HepG2 (cell line): Measurements from ENCODE around the gene NCOR2. TPM values are rescaled to one million over a fixed set of nuclear protein-coding genes. Genes with fewer than 3 reads are reported as not detected.

Experiments used
- ARID5B ChIP-seq: IDR thresholded peaks from 2 replicates; pipeline ENCODE4 v1.4.0; 2020; ENCODE audit warnings: mild to moderate bottlenecking, missing genetic modification reagents
- ATF7 ChIP-seq, 2 experiments: fragments of 450-650 bp in 1 of 2; sonication (generic) in 1 of 2; formaldehyde crosslinking in 1 of 2; IDR thresholded peaks; 2 replicates each; pipeline versions ENCODE4 v1.4.0 to v1.6.1; 2016 to 2020; ENCODE audit warnings: antibody characterized with exemption in 1 of 2, mild to moderate bottlenecking in 1 of 2, missing genetic modification reagents in 1 of 2
- BRCA1 ChIP-seq: sonication (generic); formaldehyde crosslinking; IDR thresholded peaks from 2 replicates; pipeline ENCODE4 v1.4.0; 2020; ENCODE audit warnings: missing genetic modification reagents
- CCDC6 ChIP-seq: sonication (generic); formaldehyde crosslinking; IDR thresholded peaks from 2 replicates; pipeline ENCODE4 v1.8.1; 2022; ENCODE audit warnings: mild to moderate bottlenecking, missing genetic modification reagents, moderate library complexity
- JUN ChIP-seq: sonication (generic); formaldehyde crosslinking; IDR thresholded peaks from 2 replicates; pipeline ENCODE4 v1.4.0; 2020; ENCODE audit warnings: mild to moderate bottlenecking, missing genetic modification reagents
- KDM6A ChIP-seq: IDR thresholded peaks from 2 replicates; pipeline ENCODE4 v1.6.1; 2016; ENCODE audit warnings: low read depth
- NFKB2 ChIP-seq: sonication (generic); formaldehyde crosslinking; IDR thresholded peaks from 2 replicates; pipeline ENCODE4 v1.4.0; 2020; ENCODE audit warnings: missing genetic modification reagents, borderline replicate concordance
- PCBP1 ChIP-seq: fragments of 200-400 bp; formaldehyde crosslinking; IDR thresholded peaks from 2 replicates; pipeline ENCODE4 v1.6.1; 2017; ENCODE audit warnings: mild to moderate bottlenecking, low read depth, low read length, borderline replicate concordance
- RERE ChIP-seq: IDR thresholded peaks from 2 replicates; pipeline ENCODE4 v1.6.1; 2016; ENCODE audit warnings: low read depth, missing genetic modification reagents, missing compliant biosample characterization
- SIN3A ChIP-seq: IDR thresholded peaks from 2 replicates; pipeline ENCODE4 v1.6.1; 2011; ENCODE audit warnings: low read depth, mild to moderate bottlenecking, control low read depth, low read length, borderline replicate concordance
- SNAPC5 ChIP-seq: sonication (generic); formaldehyde crosslinking; IDR thresholded peaks from 2 replicates; pipeline ENCODE4 v1.8.1; 2023; ENCODE audit warnings: mild to moderate bottlenecking, missing genetic modification reagents, borderline replicate concordance
- SP1 ChIP-seq, 2 experiments: fragments of 450-650 bp in 1 of 2; sonication (generic) in 1 of 2; formaldehyde crosslinking in 1 of 2; IDR thresholded peaks; 2 replicates each; pipeline versions ENCODE4 v1.4.0 to v1.6.1; 2016 to 2020; ENCODE audit warnings: missing genetic modification reagents in 1 of 2
- TEAD3 ChIP-seq: optimal IDR thresholded peaks from 2 replicates; pipeline ENCODE3; 2016; ENCODE audit warnings: borderline replicate concordance
- ZBTB44 ChIP-seq: sonication (generic); formaldehyde crosslinking; IDR thresholded peaks from 2 replicates; pipeline ENCODE4 v1.4.0; 2020; ENCODE audit warnings: missing genetic modification reagents
- ZNF263 ChIP-seq: sonication (generic); formaldehyde crosslinking; IDR thresholded peaks from 2 replicates; pipeline ENCODE4 v1.4.0; 2020; ENCODE audit warnings: missing genetic modification reagents
- ZNF605 ChIP-seq: sonication (generic); formaldehyde crosslinking; IDR thresholded peaks from 2 replicates; pipeline ENCODE4 v1.8.0; 2022; ENCODE audit warnings: mild to moderate bottlenecking, missing genetic modification reagents
- ZNF674 ChIP-seq: sonication (generic); formaldehyde crosslinking; IDR thresholded peaks from 2 replicates; pipeline ENCODE4 v1.5.0; 2020; ENCODE audit warnings: low read depth, mild to moderate bottlenecking, missing genetic modification reagents
- ZNF761 ChIP-seq: sonication (generic); formaldehyde crosslinking; conservative IDR thresholded peaks from 2 replicates; pipeline ENCODE4 v1.4.0; 2020; ENCODE audit warnings: mild to moderate bottlenecking, missing genetic modification reagents
- polyA plus RNA-seq, 8 experiments: library from polyadenylated mRNA; depleted of rRNA in 3 of 8; stranded (reverse) in 7 of 8; unstranded in 1 of 8; fragments of >200 nt; fragmentation: Illumina TruSeq in 4 of 8; extraction: Trizol in 4 of 8; gene quantifications; 2 replicates each; pipeline versions ENCODE4 v1.2.1 to v1.2.3, GENCODE V29; 2011 to 2016; ENCODE audit warnings: low read depth in 4 of 8, missing spikeins in 1 of 8, mixed read lengths in 1 of 8; ENCODE audit not compliant: insufficient read depth in 1 of 8
- total RNA-seq, 5 experiments: library from RNA; depleted of rRNA; stranded (reverse); fragments of >200 nt; fragmentation: Illumina TruSeq; extraction: Trizol; gene quantifications; 2 replicates each; pipeline ENCODE4 v1.2.3, GENCODE V29; 2016; ENCODE audit warnings: low read depth in 1 of 5

NCOR2 gene
- total and polyA plus RNA-seq, 2 of the 13 experiments (the other 11 are each of a cell fraction or from before 2014, with no cell fraction given), result 4.5 to 5.7 TPM

- TF ChIP-seq RERE (CRISPR knock-in tag) (no peak), TEAD3 (CRISPR knock-in tag) (peak; percentile 56), ZNF263 (CRISPR knock-in tag) (peak; percentile 60; the same call in 1 of the 2 replicates), ARID5B (no peak), ZBTB44 (CRISPR knock-in tag) (no peak), SNAPC5 (no peak), ZNF605 (CRISPR knock-in tag) (peak; percentile 35; the same call in 1 of the 2 replicates), ZNF761 (CRISPR knock-in tag) (no peak), CCDC6 (no peak), ATF7 (IDR thresholded peaks at IDR 0.05) (no peak), ATF7 (CRISPR knock-in tag; IDR thresholded peaks at IDR 0.05) (no peak), SP1 (IDR thresholded peaks at IDR 0.05) (no peak), SP1 (CRISPR knock-in tag; IDR thresholded peaks at IDR 0.05) (no peak), NFKB2 (no peak), BRCA1 (CRISPR knock-in tag) (no peak), SIN3A (no peak), JUN (CRISPR knock-in tag) (no peak), KDM6A (CRISPR knock-in tag) (no peak), ZNF674 (CRISPR knock-in tag) (peak; percentile 66; the same call in 1 of the 2 replicates), PCBP1 (0 out of 2 replicates have a peak, but pooled peaks have one; percentile 80)
Measured at GRCh38 chr12:124566161-124566996, 1.0 kb downstream of the NCOR2 start (continued).
